Nephron (organoid): Measurements from ENCODE around the gene ZNF827.

Experiments used
- H3K27ac Mint-ChIP-seq, 3 experiments: 2 replicates each; pipeline ENCODE4 v1.8.0; 2020; ENCODE audit warnings: mixed read lengths in 3 of 3, mild to moderate bottlenecking in 2 of 3, moderate library complexity in 1 of 3
- H3K27me3 Mint-ChIP-seq: 2 replicates; pipeline ENCODE4 v1.8.0; 2021; ENCODE audit warnings: low read depth, mild to moderate bottlenecking, moderate library complexity, mixed read lengths
- H3K36me3 Mint-ChIP-seq: 2 replicates; pipeline ENCODE4 v1.8.0; 2020; ENCODE audit warnings: low read depth, mixed read lengths
- H3K4me1 Mint-ChIP-seq: 2 replicates; pipeline ENCODE4 v1.8.0; 2020; ENCODE audit warnings: mixed read lengths
- H3K4me3 Mint-ChIP-seq, 3 experiments: 2 replicates each; pipeline ENCODE4 v1.8.0; 2020; ENCODE audit warnings: mild to moderate bottlenecking in 3 of 3, mixed read lengths in 3 of 3, moderate library complexity in 2 of 3
- H3K9me3 Mint-ChIP-seq: 2 replicates; pipeline ENCODE4 v1.8.0; 2020; ENCODE audit warnings: mixed read lengths
- TF ChIP-seq, protein P1 (sequence below), 3 experiments: fragments of 200-600 bp; sonication (generic); IDR thresholded peaks; one replicate each; pipeline ENCODE4 v1.5.0; 2021; ENCODE audit warnings: antibody characterized with exemption in 3 of 3; ENCODE audit not compliant: unreplicated experiment in 3 of 3

The ZNF827 gene

DNA sequence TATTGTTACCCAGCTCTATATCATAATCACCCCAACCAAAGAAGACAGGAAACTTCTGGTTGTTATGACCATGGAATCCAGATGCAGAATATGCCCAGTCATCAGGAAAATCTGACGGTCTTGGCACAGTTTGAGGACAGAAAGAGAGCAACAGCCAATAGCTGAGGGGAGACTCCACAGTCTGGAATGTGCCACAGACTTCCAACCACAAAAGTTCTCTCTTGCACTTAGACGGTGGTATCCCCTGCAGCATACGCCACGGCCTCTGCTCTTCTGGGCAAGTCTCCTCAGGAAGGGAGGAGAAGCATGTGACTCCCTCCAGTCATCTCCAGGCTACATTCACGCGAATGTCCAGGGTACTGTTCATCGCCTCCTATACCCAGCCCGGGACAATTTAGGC lies 18.4 kb downstream of the ZNF827 start:
- peaks cover 11% of the 10 kb centered on the region for H3K4me1 Mint-ChIP-seq
- H3K27ac Mint-ChIP-seq: no peak overlapping the region
- H3K4me3 Mint-ChIP-seq: no peak overlapping the region

DNA sequence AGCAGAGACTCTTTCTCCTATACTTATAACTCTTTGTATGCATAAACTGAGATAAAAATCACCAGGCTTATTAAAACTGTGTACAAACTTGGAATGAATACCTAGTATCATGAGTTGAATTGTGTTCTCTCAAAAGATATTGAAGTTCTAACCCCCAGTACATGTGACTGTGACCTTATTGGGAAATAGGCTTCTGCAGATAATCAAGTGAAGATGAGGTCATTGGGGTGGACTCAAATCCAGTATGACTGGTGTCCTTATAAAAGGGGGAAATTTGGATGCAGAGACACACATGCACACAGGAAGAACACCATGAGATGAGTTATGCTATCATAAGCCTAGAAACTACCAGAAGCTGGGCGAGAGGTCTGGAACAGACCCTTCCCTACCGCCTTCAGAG lies 26.2 kb downstream of the ZNF827 start:
- TF ChIP-seq, protein P1, sequence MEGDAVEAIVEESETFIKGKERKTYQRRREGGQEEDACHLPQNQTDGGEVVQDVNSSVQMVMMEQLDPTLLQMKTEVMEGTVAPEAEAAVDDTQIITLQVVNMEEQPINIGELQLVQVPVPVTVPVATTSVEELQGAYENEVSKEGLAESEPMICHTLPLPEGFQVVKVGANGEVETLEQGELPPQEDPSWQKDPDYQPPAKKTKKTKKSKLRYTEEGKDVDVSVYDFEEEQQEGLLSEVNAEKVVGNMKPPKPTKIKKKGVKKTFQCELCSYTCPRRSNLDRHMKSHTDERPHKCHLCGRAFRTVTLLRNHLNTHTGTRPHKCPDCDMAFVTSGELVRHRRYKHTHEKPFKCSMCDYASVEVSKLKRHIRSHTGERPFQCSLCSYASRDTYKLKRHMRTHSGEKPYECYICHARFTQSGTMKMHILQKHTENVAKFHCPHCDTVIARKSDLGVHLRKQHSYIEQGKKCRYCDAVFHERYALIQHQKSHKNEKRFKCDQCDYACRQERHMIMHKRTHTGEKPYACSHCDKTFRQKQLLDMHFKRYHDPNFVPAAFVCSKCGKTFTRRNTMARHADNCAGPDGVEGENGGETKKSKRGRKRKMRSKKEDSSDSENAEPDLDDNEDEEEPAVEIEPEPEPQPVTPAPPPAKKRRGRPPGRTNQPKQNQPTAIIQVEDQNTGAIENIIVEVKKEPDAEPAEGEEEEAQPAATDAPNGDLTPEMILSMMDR (IDR thresholded peaks at IDR 0.05; ENCODE audit: unreplicated experiment in 3 of 3): no peak
- Mint-ChIP-seq H3K36me3 (peaks cover 38% of the 10 kb centered on the region), H3K4me1 (peaks cover 49% of the 10 kb centered on the region), H3K27me3 (no peaks in the 10 kb centered on the region), H3K9me3 (no peaks in the 10 kb centered on the region), H3K4me3 (no peak overlapping the region), H3K27ac (no peak overlapping the region)

More for the DNA sequence above, 18.4 kb downstream of the ZNF827 start:
- peaks cover 9% of the 10 kb centered on the region for H3K9me3 Mint-ChIP-seq
- TF ChIP-seq, protein P1 (IDR thresholded peaks at IDR 0.05; ENCODE audit: unreplicated experiment in 3 of 3): no peak
- H3K27me3 Mint-ChIP-seq: no peaks in the 10 kb centered on the region
- peaks cover 72% of the 10 kb centered on the region for H3K36me3 Mint-ChIP-seq

DNA sequence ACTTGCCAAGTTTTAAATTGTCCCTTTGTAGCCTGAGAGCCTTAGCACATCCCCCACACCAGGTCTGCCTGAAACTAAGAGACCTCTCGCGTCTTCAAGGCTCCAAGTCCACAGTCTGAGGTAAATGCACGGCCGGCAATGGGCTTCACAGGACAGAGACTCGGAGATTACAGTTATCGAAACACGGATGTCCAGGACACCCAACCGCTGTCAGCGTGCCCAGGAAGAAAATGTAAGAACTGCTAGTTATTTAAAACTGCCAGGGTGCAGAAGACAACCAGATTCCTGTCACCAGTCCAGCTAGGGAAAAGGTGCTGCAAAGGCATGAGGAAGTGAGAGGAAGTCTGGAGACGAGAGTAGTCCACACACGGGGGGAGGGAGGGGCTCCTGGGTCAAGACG lies 28.9 kb downstream of the ZNF827 start:
- Mint-ChIP-seq H3K4me1 (peaks cover 57% of the 10 kb centered on the region), H3K27ac (peak overlapping the region; percentile 7 to 95 (median 87)), H3K27me3 (no peaks in the 10 kb centered on the region), H3K36me3 (peaks cover 20% of the 10 kb centered on the region), H3K4me3 (peak overlapping the region; percentile 12 to 42 (median 21)), H3K9me3 (no peaks in the 10 kb centered on the region)
- TF ChIP-seq, protein P1 (IDR thresholded peaks at IDR 0.05; ENCODE audit: unreplicated experiment in 3 of 3): no peak

DNA sequence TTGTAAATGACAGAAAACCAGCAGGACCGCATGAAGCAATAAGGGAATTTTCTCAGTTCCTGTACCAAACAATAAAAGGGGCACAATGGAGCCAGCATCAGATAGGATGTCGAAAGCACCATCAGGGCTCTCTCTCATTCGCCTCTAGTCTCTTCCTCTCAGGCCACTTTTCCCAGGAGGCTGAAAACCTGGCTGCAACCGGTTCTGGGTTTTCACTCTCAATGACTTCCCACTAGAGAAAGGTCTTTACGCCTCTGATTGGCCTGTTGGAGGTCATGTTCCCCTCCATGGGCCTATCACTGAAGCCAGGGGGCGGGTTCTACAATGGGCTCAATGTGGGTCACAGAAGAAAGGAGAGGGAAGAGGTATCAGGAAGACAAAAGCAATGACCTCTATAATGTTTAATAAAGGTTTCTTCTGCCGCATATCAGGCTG lies 29.3 kb downstream of the ZNF827 start:
- Mint-ChIP-seq H3K27me3 (no peaks in the 10 kb centered on the region), H3K36me3 (peaks cover 20% of the 10 kb centered on the region), H3K4me3 (peak overlapping the region; percentile 12 to 42 (median 21)), H3K27ac (peak overlapping the region; percentile 7 to 95 (median 87)), H3K4me1 (peaks cover 53% of the 10 kb centered on the region), H3K9me3 (no peaks in the 10 kb centered on the region)
- TF ChIP-seq, protein P1 (IDR thresholded peaks at IDR 0.05; ENCODE audit: unreplicated experiment in 3 of 3): no peak

DNA sequence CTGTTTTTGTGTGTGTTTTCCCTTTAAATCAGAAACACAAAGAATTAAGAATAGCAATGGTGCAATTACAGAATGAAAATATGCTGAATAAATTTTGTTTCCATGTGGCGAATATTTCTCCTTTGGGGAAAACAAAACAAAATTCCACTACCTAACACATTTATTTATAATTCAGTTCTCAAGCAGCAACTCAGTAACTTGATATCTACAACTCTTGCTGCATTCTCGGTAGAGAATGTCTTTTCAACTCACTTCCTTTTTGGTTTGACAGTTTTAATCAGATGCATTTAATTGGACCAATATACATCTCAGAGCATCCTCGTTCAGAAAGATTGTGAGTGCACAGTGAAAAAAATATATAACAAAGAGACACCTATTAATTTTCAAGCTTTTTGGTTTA lies 30.8 kb downstream of the ZNF827 start:
- H3K27ac Mint-ChIP-seq: peak overlapping the region; percentile 19 to 58 (median 41)
- no peak overlapping the region for H3K4me3 Mint-ChIP-seq
- TF ChIP-seq, protein P1 (IDR thresholded peaks at IDR 0.05; ENCODE audit: unreplicated experiment in 3 of 3): no peak

DNA sequence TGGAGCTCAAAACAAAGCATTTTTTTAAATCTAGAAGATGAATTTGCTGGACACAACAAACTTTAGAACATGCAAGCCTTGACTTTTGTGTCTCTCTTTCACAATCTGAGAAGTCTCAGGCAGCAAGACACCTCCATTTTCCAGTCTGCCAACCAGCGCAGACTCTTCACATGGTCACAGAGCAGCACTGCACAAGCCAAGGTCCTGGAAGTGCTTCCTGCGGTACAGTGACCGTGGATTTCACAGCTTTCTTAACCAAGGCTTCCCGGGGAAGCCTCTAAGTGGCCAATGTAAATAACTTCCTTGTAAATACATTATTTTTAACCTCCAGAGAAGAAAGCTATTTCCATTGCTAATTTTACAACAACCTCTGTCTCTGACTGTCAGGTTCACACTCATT lies 31.2 kb downstream of the ZNF827 start:
- Mint-ChIP-seq H3K36me3 (peaks cover 29% of the 10 kb centered on the region), H3K27me3 (no peaks in the 10 kb centered on the region), H3K4me3 (no peak overlapping the region), H3K4me1 (peaks cover 48% of the 10 kb centered on the region), H3K9me3 (no peaks in the 10 kb centered on the region), H3K27ac (peak overlapping the region in 2 of 3 experiments; percentile 19 to 54)
- TF ChIP-seq, protein P1 (IDR thresholded peaks at IDR 0.05; ENCODE audit: unreplicated experiment in 3 of 3): no peak

More for the DNA sequence above, 30.8 kb downstream of the ZNF827 start:
- Mint-ChIP-seq H3K27me3 (no peaks in the 10 kb centered on the region), H3K4me1 (peaks cover 48% of the 10 kb centered on the region), H3K36me3 (peaks cover 25% of the 10 kb centered on the region), H3K9me3 (no peaks in the 10 kb centered on the region)
